Heart left ventricle (tissue), 16 donors: Measurements from ENCODE around the gene EI24. TPM values are rescaled to one million over a fixed set of nuclear protein-coding genes. Genes with fewer than 3 reads are reported as not detected.

Experiments used
- ATAC-seq, 4 donors: fragments of 200-7000 bp; cut with Tn5 transposase; one replicate each; pipeline ENCODE4 v1.9.1; 2020 to 2022; ENCODE audit warnings: moderate library complexity in 4 of 4, mild to moderate bottlenecking in 3 of 4, moderate number of reproducible peaks in 1 of 4
- DNase-seq, 5 donors: peaks; one replicate each; pipeline ENCODE4 v3.0.0-alpha.2; 2020
- H3K27ac ChIP-seq, 12 donors: fragments of 200-600 bp; sonication (generic) in 4 of 12; one replicate each; pipeline versions ENCODE4 v1.5.0 to v1.8.0; 2016 to 2022; ENCODE audit warnings: mild to moderate bottlenecking in 2 of 12
- H3K27me3 ChIP-seq, 9 donors: fragments of 200-600 bp; sonication (generic) in 2 of 9; one replicate each; pipeline versions ENCODE4 v1.5.1 to v1.8.0; 2016 to 2022; ENCODE audit warnings: mild to moderate bottlenecking in 3 of 9
- H3K36me3 ChIP-seq, 9 donors: fragments of 200-600 bp; sonication (generic) in 2 of 9; one replicate each; pipeline versions ENCODE4 v1.5.0 to v1.8.0; 2018 to 2022; ENCODE audit warnings: mild to moderate bottlenecking in 2 of 9
- H3K4me1 ChIP-seq, 12 donors: fragments of 200-600 bp; sonication (generic) in 4 of 12; one replicate each; pipeline versions ENCODE4 v1.5.0 to v1.8.0; 2016 to 2022; ENCODE audit warnings: mild to moderate bottlenecking in 3 of 12
- H3K4me3 ChIP-seq, 12 donors: fragments of 200-600 bp; sonication (generic) in 4 of 12; one replicate each; pipeline versions ENCODE4 v1.5.0 to v1.8.0; 2017 to 2022; ENCODE audit warnings: mild to moderate bottlenecking in 9 of 12, moderate library complexity in 4 of 12
- H3K9me3 ChIP-seq, 12 donors: fragments of 200-600 bp; sonication (generic) in 4 of 12; one replicate each; pipeline versions ENCODE4 v1.5.0 to v1.8.0; 2016 to 2022; ENCODE audit warnings: mild to moderate bottlenecking in 1 of 12
- POLR2A ChIP-seq, 2 donors: fragments of 450-650 bp; IDR thresholded peaks; one replicate each; pipeline ENCODE4 v1.6.1; 2017; ENCODE audit warnings: antibody characterized with exemption in 2 of 2, mild to moderate bottlenecking in 2 of 2, moderate library complexity in 2 of 2
- WGBS, 4 donors: extraction: QIAGEN DNeasy Blood & Tissue Kit in 2 of 4; methylation state at CpG; one replicate each; pipeline versions ENCODE4 v1.1.5 to v1.1.7; 2013 to 2018; 5-methylcytosine and 5-hydroxymethylcytosine counted together
- intact Hi-C, 10 donors: fragments of 100-400 bp; cut with DNase I; formaldehyde crosslinking; loops; one replicate each; pipeline versions ENCODE4 v1.11.1 to v1.14.2; 2022
- polyA plus RNA-seq, 2 donors: library from polyadenylated mRNA; stranded (reverse); fragments of 200-250 nt; gene quantifications; one replicate each; pipeline ENCODE4 v1.2.3, GENCODE V29; 2013
- total RNA-seq, 9 donors: library from RNA; depleted of rRNA in 2 of 9; stranded (reverse); fragments of >200 nt in 2 of 9; fragmentation: NEBNext Ultra II Directional in 3 of 9; extraction: Animal tissue kit (Norgen Biotek cat#: 25700) in 3 of 9; gene quantifications; one replicate each; pipeline versions ENCODE4 v1.1.0 to v1.2.4, GENCODE V29; 2016 to 2023
- TF ChIP-seq, protein P1 (sequence below), 12 donors: fragments of 200-600 bp; sonication (generic) in 4 of 12; IDR thresholded peaks; one replicate each; pipeline versions ENCODE4 v1.5.0 to v1.8.0; 2018 to 2022; ENCODE audit warnings: antibody characterized with exemption in 12 of 12, mild to moderate bottlenecking in 5 of 12
- donor health status: ischemic (EF 13 %, LVEDD 7.1; RV severe dilation, severe dysfunction).
- donor health status: healthy with polysubstance abuse.
- donor health status: DM: no; HTN: yes; CAD: no.
- donor health status: DM: no; HTN: no; CAD: no.
- donor health status: ischemic (EF 25% LVEDD 6.9; RV normal size, moderate dysfunction).
- donor health status: ischemic (EF 25% LVEDD 5.7; RV mildly dilated, moderate dysfunction).
- donor health status: healthy.
- donor health status: DM: yes; HTN: yes; CAD: no.
- donor health status: ischemic (EF 35%, LVEDD 5.7; RV mildly dilated, moderate dysfunction).
- donor health status: nonischemic (EF 11% LVEDD 7.7; RV severe dilation, severe dysfunction).
- donor health status: DM: yes; HTN: yes; CAD: no.
- donor health status: PGD.
- donor health status: ischemic (EF 29% LVEDD 5.4; RV normal size, mild dysfunction).
- donor health status: nonischemic (EF 23%, LVEDD 6.1; RV moderate dilation, normal function).

The EI24 gene
- total and polyA plus RNA-seq, 11 donors = 20.6 to 125 (median 53.8) TPM

DNA sequence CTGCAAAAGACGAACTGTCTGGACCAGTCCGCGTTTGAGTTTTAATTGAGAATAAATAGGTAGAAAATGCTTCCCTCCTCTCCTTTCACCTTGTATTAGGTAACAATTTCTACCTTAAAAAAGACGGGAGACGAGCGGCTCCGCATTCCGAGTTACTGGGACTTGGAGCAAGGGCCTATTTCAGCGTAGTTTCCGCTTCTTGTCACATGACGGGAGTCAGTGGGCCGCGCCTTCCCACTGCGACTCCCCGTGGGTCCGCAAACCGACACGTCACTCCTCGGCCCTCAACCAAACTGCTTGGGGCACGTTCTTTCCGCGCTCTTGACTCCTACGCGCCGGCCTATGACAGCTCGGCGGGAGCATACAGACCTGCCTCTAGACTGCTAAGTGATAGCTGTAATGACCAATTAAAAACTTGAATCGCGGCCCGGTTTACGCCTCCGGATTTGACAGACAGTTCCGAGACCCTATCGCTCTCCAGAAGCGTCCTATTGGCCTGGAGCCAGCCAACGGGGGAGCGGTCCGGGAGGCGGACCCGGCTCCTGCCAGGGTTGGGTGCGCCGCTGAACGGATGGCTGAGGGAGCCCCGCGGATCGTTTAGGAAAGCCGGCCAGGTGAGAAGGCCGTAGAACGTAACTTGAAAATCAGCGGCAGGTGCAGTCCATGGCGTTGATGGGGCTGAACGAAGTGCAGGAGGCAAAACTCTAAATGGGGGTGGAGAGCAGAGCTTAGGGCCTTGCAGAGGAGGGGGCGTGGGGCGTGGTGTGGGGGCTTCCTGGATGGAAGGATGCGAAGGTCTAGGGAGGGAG, 23.2 kb downstream of the EI24 start, which contains the start of gene STT3A:
Gene STT3A, plus strand, starts transcription at position 548 of the 809 bp plus-strand sequence. CDS start 3,064 bp downstream, outside the sequence.
- TF ChIP-seq, protein P1, sequence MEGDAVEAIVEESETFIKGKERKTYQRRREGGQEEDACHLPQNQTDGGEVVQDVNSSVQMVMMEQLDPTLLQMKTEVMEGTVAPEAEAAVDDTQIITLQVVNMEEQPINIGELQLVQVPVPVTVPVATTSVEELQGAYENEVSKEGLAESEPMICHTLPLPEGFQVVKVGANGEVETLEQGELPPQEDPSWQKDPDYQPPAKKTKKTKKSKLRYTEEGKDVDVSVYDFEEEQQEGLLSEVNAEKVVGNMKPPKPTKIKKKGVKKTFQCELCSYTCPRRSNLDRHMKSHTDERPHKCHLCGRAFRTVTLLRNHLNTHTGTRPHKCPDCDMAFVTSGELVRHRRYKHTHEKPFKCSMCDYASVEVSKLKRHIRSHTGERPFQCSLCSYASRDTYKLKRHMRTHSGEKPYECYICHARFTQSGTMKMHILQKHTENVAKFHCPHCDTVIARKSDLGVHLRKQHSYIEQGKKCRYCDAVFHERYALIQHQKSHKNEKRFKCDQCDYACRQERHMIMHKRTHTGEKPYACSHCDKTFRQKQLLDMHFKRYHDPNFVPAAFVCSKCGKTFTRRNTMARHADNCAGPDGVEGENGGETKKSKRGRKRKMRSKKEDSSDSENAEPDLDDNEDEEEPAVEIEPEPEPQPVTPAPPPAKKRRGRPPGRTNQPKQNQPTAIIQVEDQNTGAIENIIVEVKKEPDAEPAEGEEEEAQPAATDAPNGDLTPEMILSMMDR (IDR thresholded peaks at IDR 0.05) = no peak
- TF ChIP-seq POLR2A (IDR thresholded peaks at IDR 0.05) = peak; percentile 53 to 92
- H3K36me3 ChIP-seq = peaks cover 0 to 21% (median 9%) of the 10 kb centered on the region in 9 donors
- H3K4me3 ChIP-seq = peak within 1 kb of the TSS; percentile 66 to 92 (median 82)
- DNase-seq = peak; percentile 99 to 100 (median 100)
- ATAC-seq = peak; percentile 99 to 100 (median 99)
- peaks cover 0 to 38% (median 19%) of the 10 kb centered on the region in 12 donors for H3K4me1 ChIP-seq
- H3K9me3 ChIP-seq = no peaks in the 10 kb centered on the region
- 0 to 1% (median 0%) methylated on average over 48 to 55 of the region's 55 CpGs for WGBS, 4 donors
- no peaks in the 10 kb centered on the region for H3K27me3 ChIP-seq
- intact Hi-C loops = loop anchor here in 3 of 10 donors (1.0 to 5.0 kb wide), 3 partner anchors 23 to 35 kb away; partner anchors contain the start of genes CHEK1 (in 3 of the 3) and EI24 (in 1 of the 3)
- peak within 1 kb of the TSS; percentile 85 to 98 (median 94) for H3K27ac ChIP-seq

DNA sequence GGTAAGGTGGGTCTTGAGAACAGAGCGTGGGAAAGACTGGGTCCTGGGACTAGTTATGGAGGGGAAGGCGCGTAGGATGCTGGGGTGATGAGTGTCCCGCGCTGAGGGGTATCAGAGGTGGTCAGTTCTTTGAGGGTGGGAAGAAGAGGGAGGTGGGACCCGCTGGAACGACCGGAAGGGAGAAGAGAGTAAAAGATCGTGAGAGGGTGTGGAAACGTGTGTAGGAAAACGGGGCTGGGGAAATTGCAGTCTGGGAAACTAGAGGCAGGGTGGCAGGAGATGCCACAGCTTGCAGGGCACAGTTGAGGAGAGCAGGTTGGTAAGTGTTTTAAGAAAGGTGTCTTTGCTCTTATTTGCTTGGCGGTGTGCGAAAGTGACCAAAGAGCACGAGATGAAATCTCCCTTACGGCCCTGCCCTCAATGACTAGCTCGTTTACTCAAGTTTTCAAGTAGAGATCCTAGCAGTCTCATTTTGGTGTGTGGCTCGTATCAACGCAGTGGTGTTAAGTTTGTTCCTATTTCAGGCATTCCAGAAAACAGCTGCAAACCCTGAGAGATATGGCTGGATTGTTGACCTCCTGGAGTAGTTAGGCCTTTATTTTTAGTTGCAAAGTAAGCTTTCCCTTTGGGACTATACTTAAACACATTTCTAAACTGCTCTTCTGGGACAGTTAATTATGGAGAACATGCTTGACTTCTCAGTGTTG, 24.0 kb downstream of the EI24 start:
- DNase-seq (no peak), ATAC-seq (peak in 1 of 4 donors; percentile 6)
- TF ChIP-seq, protein P1 (IDR thresholded peaks at IDR 0.05) = no peak
- TF ChIP-seq POLR2A (IDR thresholded peaks at IDR 0.05) = no peak
- Histone ChIP-seq H3K4me3 (peak overlapping the region; percentile 66 to 92 (median 82)), H3K27me3 (no peaks in the 10 kb centered on the region), H3K4me1 (peaks cover 0 to 38% (median 19%) of the 10 kb centered on the region in 12 donors), H3K9me3 (no peaks in the 10 kb centered on the region), H3K27ac (peak overlapping the region in 11 of 12 donors; percentile 57 to 85 (median 78)), H3K36me3 (peaks cover 0 to 28% (median 16%) of the 10 kb centered on the region in 9 donors)
- 0 to 1% (median 1%) methylated on average over 17 to 18 of the region's 18 CpGs for WGBS, 4 donors
- intact Hi-C loops = loop anchor here in 2 of 10 donors (5.0 kb wide), 1 partner anchor 34 kb away; the partner anchor contains the start of gene CHEK1 (in 2 of the 2)

DNA sequence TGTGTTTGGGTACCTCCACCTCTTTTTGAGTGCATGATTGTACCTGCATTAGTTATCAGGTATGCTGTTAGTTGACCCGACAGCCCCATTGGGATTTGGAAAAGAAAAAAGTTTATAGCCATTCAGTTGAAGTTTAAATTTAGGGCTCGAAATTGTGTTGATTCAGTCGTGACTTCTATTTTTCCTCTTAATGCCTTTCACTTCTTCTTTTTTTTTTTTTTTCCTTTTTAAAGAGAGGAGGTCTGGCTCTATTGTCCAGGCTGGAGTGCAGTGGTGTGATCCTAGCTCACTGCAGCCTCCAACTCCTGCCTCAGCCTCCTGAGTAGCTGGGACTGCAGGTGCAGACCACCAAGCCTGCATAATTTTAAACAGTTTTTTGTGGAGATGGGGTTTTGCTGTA, 25.7 kb downstream of the EI24 start:
- intact Hi-C loops = loop anchor here in 2 of 10 donors (5.0 kb wide), 1 partner anchor 32 kb away; the partner anchor contains the start of gene CHEK1 (in 2 of the 2)
- H3K27ac ChIP-seq = no peak overlapping the region
- no peak for ATAC-seq
- no peaks in the 10 kb centered on the region for H3K27me3 ChIP-seq
- H3K36me3 ChIP-seq = peaks cover 0 to 45% (median 33%) of the 10 kb centered on the region in 9 donors
- no peak for DNase-seq
- H3K9me3 ChIP-seq = no peaks in the 10 kb centered on the region
- 61 to 84% (median 77%) methylated on average over 3 of the region's 3 CpGs for whole genome bisulfite sequencing, 4 donors
- TF ChIP-seq, protein P1 (IDR thresholded peaks at IDR 0.05) = no peak
- TF ChIP-seq POLR2A (IDR thresholded peaks at IDR 0.05) = no peak
- peak overlapping the region in 1 of 12 donors; percentile 19 for H3K4me3 ChIP-seq
- H3K4me1 ChIP-seq = peaks cover 0 to 38% (median 19%) of the 10 kb centered on the region in 12 donors
